B cell (primary cell): ENCODE data around the gene RNF224. TPM values are rescaled to one million over a fixed set of nuclear protein-coding genes. Genes with fewer than 3 reads are reported as not detected.

ENCODE experiments used
- ATAC-seq: fragments of 200-7000 bp; cut with Tn5 transposase; one replicate; pipeline ENCODE4 v1.10.0; 2021; ENCODE audit warnings: low read depth, mild to moderate bottlenecking, moderate number of reproducible peaks, moderate library complexity
- CTCF ChIA-PET: fragments of 350-600 bp; sonication (Branson Sonifier 250); formaldehyde crosslinking; loops from one replicate; lab custom pipeline; 2021; ENCODE audit warnings: antibody characterized with exemption, inconsistent platforms; lab: Charles Lee
- POLR2A ChIA-PET: fragments of 350-600 bp; sonication (Branson Sonifier 250); formaldehyde crosslinking; loops from one replicate; lab custom pipeline; 2021; ENCODE audit warnings: antibody characterized with exemption; lab: Charles Lee
- DNase-seq: peaks from one replicate; pipeline ENCODE4 v3.0.0; 2013
- H2AFZ ChIP-seq: 2 replicates; pipeline ENCODE4 v1.6.1; 2012; ENCODE audit warnings: mild to moderate bottlenecking, low read depth, low read length; ENCODE audit not compliant: insufficient read depth, poor library complexity, severe bottlenecking
- H3K27ac ChIP-seq, 2 donors: 1 replicate in 1 of 2; 2 replicates in 1 of 2; pipeline ENCODE4 v1.5.1; 2012 to 2013; ENCODE audit warnings: low read length in 2 of 2, mild to moderate bottlenecking in 2 of 2, moderate library complexity in 1 of 2
- H3K27me3 ChIP-seq, 4 experiments: fragments of 200-600 bp in 1 of 4; sonication (generic) in 1 of 4; replicated peaks in 1 of 4; 1 replicate in 2 of 4; 2 replicates in 2 of 4; pipeline versions ENCODE4 v1.6.1 to v1.7.0; 2013 to 2016; ENCODE audit warnings: low read length in 3 of 4, mild to moderate bottlenecking in 2 of 4, mixed read lengths in 1 of 4, moderate library complexity in 1 of 4; ENCODE audit not compliant: insufficient read depth in 4 of 4, control insufficient read depth in 3 of 4; ENCODE audit errors: control extremely low read depth in 1 of 4
- H3K36me3 ChIP-seq, 2 experiments: replicated peaks in 1 of 2; 1 replicate in 1 of 2; 2 replicates in 1 of 2; pipeline versions ENCODE4 v1.6.1 to v1.7.1; 2013; ENCODE audit warnings: low read length in 1 of 2; ENCODE audit not compliant: insufficient read depth in 2 of 2, control insufficient read depth in 1 of 2; ENCODE audit errors: control extremely low read depth in 1 of 2, extremely low read depth in 1 of 2
- H3K4me1 ChIP-seq, 2 donors: fragments of 200-600 bp in 1 of 2; sonication (generic) in 1 of 2; 1 replicate in 1 of 2; 2 replicates in 1 of 2; pipeline versions ENCODE4 v1.5.1 to v1.6.1; 2013 to 2017; ENCODE audit warnings: low read length in 2 of 2; ENCODE audit not compliant: control insufficient read depth in 2 of 2, insufficient read depth in 2 of 2
- H3K4me2 ChIP-seq: replicated peaks from 2 replicates; pipeline ENCODE3; 2012; ENCODE audit warnings: mild to moderate bottlenecking, low read depth, low read length; ENCODE audit not compliant: poor library complexity, severe bottlenecking
- H3K4me3 ChIP-seq, 5 experiments: fragments of 200-600 bp in 1 of 5; sonication (generic) in 1 of 5; 1 replicate in 3 of 5; 2 replicates in 2 of 5; pipeline versions ENCODE4 v1.5.1 to v1.7.0; 2011 to 2016; ENCODE audit warnings: low read length in 4 of 5, mild to moderate bottlenecking in 4 of 5, low read depth in 2 of 5, control low read depth in 1 of 5, moderate library complexity in 1 of 5; ENCODE audit not compliant: insufficient read depth in 1 of 5; ENCODE audit errors: control extremely low read depth in 1 of 5, extremely low read depth in 1 of 5
- H3K79me2 ChIP-seq: fragments of 200-600 bp; sonication (generic); one replicate; pipeline ENCODE4 v1.6.0; 2016; ENCODE audit warnings: low read length; ENCODE audit not compliant: control insufficient read depth, insufficient read depth
- H3K9ac ChIP-seq: fragments of 200-600 bp; sonication (generic); 2 replicates; pipeline ENCODE4 v1.6.1; 2017; ENCODE audit warnings: mild to moderate bottlenecking, low read length, moderate library complexity
- H3K9me3 ChIP-seq, 3 donors: one replicate each; pipeline versions ENCODE4 v1.6.1 to v1.7.1; 2013; ENCODE audit warnings: low read length in 2 of 3; ENCODE audit not compliant: control insufficient read depth in 2 of 3, insufficient read depth in 1 of 3; ENCODE audit errors: control extremely low read depth in 1 of 3
- H4K20me1 ChIP-seq: 2 replicates; pipeline ENCODE4 v1.6.0; 2012; ENCODE audit warnings: mild to moderate bottlenecking, low read length; ENCODE audit not compliant: insufficient read depth, control insufficient read depth, poor library complexity, severe bottlenecking
- H3K27ac Mint-ChIP-seq: one replicate; pipeline ENCODE4 v1.8.0; 2021; ENCODE audit warnings: mixed read lengths
- H3K27me3 Mint-ChIP-seq: one replicate; pipeline ENCODE4 v1.8.0; 2021; ENCODE audit warnings: mixed read lengths
- H3K4me1 Mint-ChIP-seq: one replicate; pipeline ENCODE4 v1.8.0; 2021; ENCODE audit warnings: mixed read lengths
- H3K4me3 Mint-ChIP-seq: one replicate; pipeline ENCODE4 v1.8.0; 2021; ENCODE audit warnings: mixed read lengths
- H3K9me3 Mint-ChIP-seq: one replicate; pipeline ENCODE4 v1.8.0; 2022; ENCODE audit warnings: mixed read lengths; ENCODE audit not compliant: insufficient read depth
- EZH2 ChIP-seq: IDR thresholded peaks from 2 replicates; pipeline ENCODE4 v1.6.1; 2012; ENCODE audit warnings: borderline replicate concordance, low read depth, mild to moderate bottlenecking, moderate library complexity, low read length; ENCODE audit not compliant: insufficient read depth, poor library complexity, severe bottlenecking
- WGBS: methylation state at CpG from one replicate; pipeline ENCODE4 v1.1.5; 2013; ENCODE audit warnings: missing lambda C conversion rate; ENCODE audit not compliant: insufficient coverage; 5-methylcytosine and 5-hydroxymethylcytosine counted together
- intact Hi-C: fragments of 100-400 bp; cut with micrococcal nuclease; formaldehyde crosslinking; loops from one replicate; pipeline ENCODE4 v1.10.0; 2022
- polyA plus RNA-seq: library from polyadenylated mRNA; depleted of rRNA; stranded (reverse); fragments of >200 nt; gene quantifications from 2 replicates; pipeline ENCODE4 v1.2.3, GENCODE V29; 2012
- total RNA-seq, 2 donors: library from RNA; stranded (reverse); fragments of 120-200 nt in 1 of 2; gene quantifications; 1 replicate in 1 of 2; 2 replicates in 1 of 2; pipeline versions ENCODE4 v1.2.3 to v1.2.4, GENCODE V29; 2013 to 2022
- TF ChIP-seq, protein P1 (sequence below): fragments of 200-600 bp; IDR thresholded peaks from one replicate; pipeline ENCODE4 v1.8.0; 2022; ENCODE audit warnings: antibody characterized with exemption, mild to moderate bottlenecking

RNF224 gene
- total and polyA plus RNA-seq, 2 donors (not counting 1 experiment from before 2014, with no cell fraction given): not detected

DNA sequence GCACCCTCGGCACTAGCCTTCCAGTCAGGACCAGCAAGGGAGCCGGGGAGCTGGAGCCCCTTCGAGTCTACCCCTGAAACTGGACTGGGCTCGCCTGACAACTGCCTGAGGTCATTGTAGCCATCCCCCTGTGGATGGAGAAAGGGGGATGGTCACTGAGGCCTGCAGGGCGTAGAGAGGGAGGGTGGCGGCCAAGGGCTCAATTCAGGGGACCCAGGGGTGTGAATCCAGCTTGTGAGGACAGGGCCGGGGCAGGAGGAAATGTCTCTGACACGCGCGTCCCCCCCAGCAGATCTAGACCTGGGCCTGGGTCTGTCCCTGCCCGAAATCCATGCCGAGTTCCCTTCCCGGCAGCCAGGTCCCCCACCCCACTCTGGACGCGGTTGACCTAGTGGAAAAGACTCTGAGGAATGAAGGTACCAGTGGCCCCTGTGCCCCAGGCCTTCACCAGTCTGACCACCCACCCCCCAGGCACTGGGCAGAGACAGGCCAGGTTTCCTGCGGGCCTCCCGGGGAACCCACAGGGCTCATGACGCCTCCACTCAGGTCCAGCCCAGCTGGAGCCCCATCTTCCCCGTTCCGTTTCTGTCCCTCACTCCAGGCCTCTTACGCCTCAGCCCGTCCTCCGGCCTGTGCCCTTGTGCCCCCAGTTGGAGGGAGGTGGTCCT, 4.2 kb downstream of the RNF224 start:
- Histone ChIP-seq H3K4me1 (peaks cover 27 to 32% of the 10 kb centered on the region in 2 donors), H3K4me2 (no peak overlapping the region), H2AFZ (no peak overlapping the region), H3K4me3 (no peak overlapping the region), H3K9ac (no peak overlapping the region), H3K36me3 (no peaks in the 10 kb centered on the region), H3K27me3 (peaks cover 0 to 36% (median 2%) of the 10 kb centered on the region in 4 experiments), H4K20me1 (no peaks in the 10 kb centered on the region), H3K79me2 (peaks cover 4% of the 10 kb centered on the region), H3K27ac (no peak overlapping the region), H3K9me3 (peaks cover 0 to 3% (median 0%) of the 10 kb centered on the region in 3 donors)
- Mint-ChIP-seq H3K4me3 (no peak overlapping the region), H3K9me3 (no peaks in the 10 kb centered on the region), H3K4me1 (peaks cover 21% of the 10 kb centered on the region), H3K27me3 (peaks cover 4% of the 10 kb centered on the region), H3K27ac (no peak overlapping the region)
- TF ChIP-seq, protein P1, sequence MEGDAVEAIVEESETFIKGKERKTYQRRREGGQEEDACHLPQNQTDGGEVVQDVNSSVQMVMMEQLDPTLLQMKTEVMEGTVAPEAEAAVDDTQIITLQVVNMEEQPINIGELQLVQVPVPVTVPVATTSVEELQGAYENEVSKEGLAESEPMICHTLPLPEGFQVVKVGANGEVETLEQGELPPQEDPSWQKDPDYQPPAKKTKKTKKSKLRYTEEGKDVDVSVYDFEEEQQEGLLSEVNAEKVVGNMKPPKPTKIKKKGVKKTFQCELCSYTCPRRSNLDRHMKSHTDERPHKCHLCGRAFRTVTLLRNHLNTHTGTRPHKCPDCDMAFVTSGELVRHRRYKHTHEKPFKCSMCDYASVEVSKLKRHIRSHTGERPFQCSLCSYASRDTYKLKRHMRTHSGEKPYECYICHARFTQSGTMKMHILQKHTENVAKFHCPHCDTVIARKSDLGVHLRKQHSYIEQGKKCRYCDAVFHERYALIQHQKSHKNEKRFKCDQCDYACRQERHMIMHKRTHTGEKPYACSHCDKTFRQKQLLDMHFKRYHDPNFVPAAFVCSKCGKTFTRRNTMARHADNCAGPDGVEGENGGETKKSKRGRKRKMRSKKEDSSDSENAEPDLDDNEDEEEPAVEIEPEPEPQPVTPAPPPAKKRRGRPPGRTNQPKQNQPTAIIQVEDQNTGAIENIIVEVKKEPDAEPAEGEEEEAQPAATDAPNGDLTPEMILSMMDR: no peak
- TF ChIP-seq EZH2: no peak
- ATAC-seq (no peak), DNase-seq (no peak)
- CTCF ChIA-PET: interaction anchor here (0.9 to 1.2 kb wide), 2 partner anchors 113 to 136 kb away, joined by 3 to 4 read pairs; no protein-coding TSS in a partner anchor
- 94% methylated on average over 21 of the region's 23 CpGs for WGBS
- POLR2A ChIA-PET: no interaction called here
- intact Hi-C loops: no loop called here

DNA sequence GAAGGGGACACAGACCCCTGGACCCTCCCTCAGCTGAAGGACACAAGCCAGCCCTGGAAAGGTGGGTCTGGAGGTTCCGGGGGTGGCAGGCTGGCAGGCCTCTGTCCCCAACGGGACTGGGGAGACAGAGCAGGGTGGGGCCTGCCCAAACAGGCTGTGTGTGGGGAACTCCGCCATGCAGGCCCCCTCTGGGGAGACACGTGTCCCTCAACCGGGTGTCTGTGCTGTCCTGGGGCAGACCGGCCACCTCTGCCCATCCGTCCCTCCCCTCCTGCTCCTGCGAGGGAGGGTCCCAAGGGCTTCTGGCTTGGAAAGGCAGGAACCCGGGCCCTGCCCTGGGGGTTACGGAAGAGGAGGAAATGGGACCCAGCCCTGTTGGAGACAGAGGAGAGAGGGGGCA, 4.8 kb downstream of the RNF224 start:
- no peak for DNase-seq
- Mint-ChIP-seq H3K4me1 (peaks cover 26% of the 10 kb centered on the region), H3K9me3 (no peaks in the 10 kb centered on the region), H3K27me3 (peaks cover 4% of the 10 kb centered on the region), H3K4me3 (no peak overlapping the region), H3K27ac (no peak overlapping the region)
- H3K4me3 ChIP-seq: no peak overlapping the region
- WGBS: 73% methylated on average over 9 of the region's 10 CpGs
- no peaks in the 10 kb centered on the region for H4K20me1 ChIP-seq
- peaks cover 33 to 37% of the 10 kb centered on the region in 2 donors for H3K4me1 ChIP-seq
- peaks cover 5% of the 10 kb centered on the region for H3K79me2 ChIP-seq
- no peak overlapping the region for H2AFZ ChIP-seq
- H3K9me3 ChIP-seq: peaks cover 0 to 3% (median 0%) of the 10 kb centered on the region in 3 donors
- no peak overlapping the region for H3K4me2 ChIP-seq
- H3K36me3 ChIP-seq: no peaks in the 10 kb centered on the region
- ChIA-PET CTCF (no interaction called here), POLR2A (no interaction called here)
- intact Hi-C loops: no loop called here
- no peak overlapping the region for H3K27ac ChIP-seq
- peaks cover 0 to 31% (median 2%) of the 10 kb centered on the region in 4 experiments for H3K27me3 ChIP-seq
- no peak for TF ChIP-seq EZH2
- TF ChIP-seq, protein P1: no peak
- H3K9ac ChIP-seq: no peak overlapping the region
- ATAC-seq: no peak
